ENCODE data around the gene PPIH. TPM values are rescaled to one million over a fixed set of nuclear protein-coding genes. Genes with fewer than 3 reads are reported as not detected.

The PPIH gene
- total RNA-seq (2022; extraction: Qiagen RNA extraction; ENCODE audit: low read depth): 58.8 to 75.0 TPM (median 71.3 TPM) in 5 replicates

GRCh38 chr1:42657981-42658876 is at the start of gene PPIH:
PPIH (plus strand) TSS chr1:42658423; CDS start chr1:42658447, 24 bp downstream.

GRCh38 chr1:42681741-42682483 is 23.7 kb downstream of the PPIH start, which contains the start of gene YBX1:
YBX1 (plus strand) TSS chr1:42682418; CDS start chr1:42682566, 148 bp downstream.

Other genes starting within 250 kb of the PPIH start
- gene ZMYND12, start 202.4 kb upstream of the PPIH start, total RNA-seq (2022; extraction: Qiagen RNA extraction; ENCODE audit: low read depth): 0.16 to 0.77 TPM (median 0.25 TPM) in 5 replicates
- gene PPCS, start 201.9 kb upstream of the PPIH start, total RNA-seq (2022; extraction: Qiagen RNA extraction; ENCODE audit: low read depth): 31.3 to 39.6 TPM (median 38.7 TPM) in 5 replicates
- 0.43 to 1.4 TPM (median 0.61 TPM) in 5 replicates for gene CCDC30, start 195.1 kb upstream of the PPIH start, total RNA-seq (2022; extraction: Qiagen RNA extraction; ENCODE audit: low read depth)
- 738 to 825 TPM (median 781 TPM) in 5 replicates for gene YBX1, start 24.0 kb downstream of the PPIH start, total RNA-seq (2022; extraction: Qiagen RNA extraction; ENCODE audit: low read depth)
- gene CLDN19, start 81.8 kb downstream of the PPIH start, total RNA-seq (2022; extraction: Qiagen RNA extraction; ENCODE audit: low read depth): not detected in 5 replicates
- 27.7 to 34.8 TPM (median 31.5 TPM) in 5 replicates for gene P3H1, start 108.6 kb downstream of the PPIH start, total RNA-seq (2022; extraction: Qiagen RNA extraction; ENCODE audit: low read depth)
- 2.1 to 4.4 TPM (median 3.2 TPM) in 5 replicates for gene C1orf50, start 108.8 kb downstream of the PPIH start, total RNA-seq (2022; extraction: Qiagen RNA extraction; ENCODE audit: low read depth)
- gene TMEM269, start 126.6 kb downstream of the PPIH start, total RNA-seq (2022; extraction: Qiagen RNA extraction; ENCODE audit: low read depth): 0.08 to 0.18 TPM (median 0.12 TPM) in 4 of 5 replicates, not detected in the other
- 3.3 to 3.6 TPM (median 3.4 TPM) in 5 replicates for gene ERMAP, start 158.7 kb downstream of the PPIH start, total RNA-seq (2022; extraction: Qiagen RNA extraction; ENCODE audit: low read depth)
- 13.3 to 15.3 TPM (median 13.9 TPM) in 5 replicates for gene SVBP, start 159.0 kb downstream of the PPIH start, total RNA-seq (2022; extraction: Qiagen RNA extraction; ENCODE audit: low read depth)
- gene ZNF691, start 188.2 kb downstream of the PPIH start, total RNA-seq (2022; extraction: Qiagen RNA extraction; ENCODE audit: low read depth): 5.8 to 7.2 TPM (median 6.3 TPM) in 5 replicates

All from A549 treated with RU486 at 1 μM for 4 hours (cell line).